Keratinocyte (primary cell): ENCODE results near the gene CREBL2. TPM values are rescaled to one million over a fixed set of nuclear protein-coding genes. Genes with fewer than 3 reads are reported as not detected.
"Not testable (repeated sequence)": the region's sequence is repeated elsewhere in the genome, so short reads cannot be mapped to it uniquely, and the experiment has no call there.

ENCODE experiments used
- DNase-seq: peaks from one replicate; pipeline ENCODE4 v3.0.0-alpha.2; 2011; ENCODE audit warnings: low read depth, missing footprints, low spot score
- FAIRE-seq: peaks from 2 replicates; lab custom pipeline; 2011; peaks lifted over from hg19 to GRCh38; lab: Jason Lieb, UNC
- H2AFZ ChIP-seq: 2 replicates; pipeline ENCODE4 v1.6.0; 2012; ENCODE audit warnings: low read length, control low read depth, inconsistent platforms; ENCODE audit not compliant: control insufficient read depth
- H3K27ac ChIP-seq: 2 replicates; pipeline ENCODE4 v1.5.1; 2011; ENCODE audit warnings: low read length; ENCODE audit not compliant: control insufficient read depth, insufficient read depth
- H3K27me3 ChIP-seq: 3 replicates; pipeline ENCODE4 v1.6.0; 2011; ENCODE audit warnings: low read length; ENCODE audit not compliant: control insufficient read depth, insufficient read depth; ENCODE audit errors: extremely low read depth
- H3K36me3 ChIP-seq, 2 experiments: 2 replicates in 1 of 2; 3 replicates in 1 of 2; pipeline ENCODE4 v1.5.1; 2011; ENCODE audit warnings: low read length in 2 of 2, mild to moderate bottlenecking in 1 of 2; ENCODE audit not compliant: control insufficient read depth in 2 of 2, insufficient read depth in 2 of 2; ENCODE audit errors: extremely low read depth in 1 of 2
- H3K4me1 ChIP-seq: 3 replicates; pipeline ENCODE4 v1.5.1; 2011; ENCODE audit warnings: low read length; ENCODE audit not compliant: control insufficient read depth, insufficient read depth; ENCODE audit errors: extremely low read depth
- H3K4me2 ChIP-seq: 3 replicates; pipeline ENCODE4 v1.6.0; 2011; ENCODE audit warnings: low read depth, low read length; ENCODE audit not compliant: control insufficient read depth, insufficient read depth; ENCODE audit errors: extremely low read depth
- H3K4me3 ChIP-seq, 3 experiments: fragments of 200-600 bp in 1 of 3; sonication (generic) in 1 of 3; 2 replicates in 2 of 3; 3 replicates in 1 of 3; pipeline ENCODE4 v1.5.1; 2011 to 2016; ENCODE audit warnings: low read length in 3 of 3, mild to moderate bottlenecking in 3 of 3, control low read depth in 2 of 3, inconsistent platforms in 1 of 3, low read depth in 1 of 3, mixed read lengths in 1 of 3, mixed run types in 1 of 3, moderate library complexity in 1 of 3; ENCODE audit not compliant: control insufficient read depth in 2 of 3, insufficient read depth in 2 of 3; ENCODE audit errors: extremely low read depth in 1 of 3
- H3K79me2 ChIP-seq: 2 replicates; pipeline ENCODE4 v1.6.0; 2012; ENCODE audit warnings: low read length; ENCODE audit not compliant: control insufficient read depth, insufficient read depth
- H3K9ac ChIP-seq: 3 replicates; pipeline ENCODE4 v1.6.0; 2011; ENCODE audit warnings: low read length; ENCODE audit not compliant: control insufficient read depth, insufficient read depth; ENCODE audit errors: extremely low read depth
- H3K9me1 ChIP-seq: 3 replicates; pipeline ENCODE4 v1.6.0; 2011; ENCODE audit warnings: low read length; ENCODE audit not compliant: control insufficient read depth, insufficient read depth; ENCODE audit errors: extremely low read depth
- H3K9me3 ChIP-seq: 2 replicates; pipeline ENCODE4 v1.5.1; 2012; ENCODE audit warnings: low read depth, low read length; ENCODE audit not compliant: control insufficient read depth
- H4K20me1 ChIP-seq: 3 replicates; pipeline ENCODE4 v1.6.0; 2011; ENCODE audit warnings: low read length; ENCODE audit not compliant: control insufficient read depth, insufficient read depth; ENCODE audit errors: extremely low read depth
- dilution Hi-C: fragments of 300-500 bp; cut with MboI; formaldehyde crosslinking; loops from one replicate; pipeline ENCODE4 v1.7.0; 2020; ENCODE audit warnings: low sequenced_read_pairs; ENCODE audit not compliant: extremely low pct_ligation_motif_present
- polyA plus RNA-seq, 5 experiments: library from polyadenylated mRNA; depleted of rRNA in 3 of 5; stranded (reverse) in 3 of 5; stranded (forward) in 1 of 5; unstranded in 1 of 5; fragments of >200 nt; gene quantifications; 1 replicate in 1 of 5; 2 replicates in 3 of 5; 3 replicates in 1 of 5; pipeline versions ENCODE4 v1.2.1 to v1.2.3, GENCODE V29; 2011 to 2012; ENCODE audit warnings: missing spikeins in 2 of 5, low read depth in 1 of 5, low replicate concordance in 1 of 5
- TF ChIP-seq, protein P1 (sequence below), 3 experiments: IDR thresholded peaks in 1 of 3; conservative IDR thresholded peaks in 1 of 3; optimal IDR thresholded peaks in 1 of 3; 2 replicates in 2 of 3; 3 replicates in 1 of 3; pipeline versions ENCODE3 to v1.5.1; 2011; ENCODE audit warnings: low read length in 3 of 3, mild to moderate bottlenecking in 3 of 3, moderate library complexity in 2 of 3, control low read depth in 1 of 3, inconsistent platforms in 1 of 3; ENCODE audit not compliant: insufficient read depth in 2 of 3; ENCODE audit errors: extremely low read depth in 1 of 3

CREBL2 gene
- polyA plus RNA-seq, 1 donor (not counting 4 experiments of a cell fraction or from before 2014, with no cell fraction given) = 15.8 TPM

- H3K4me1 ChIP-seq = peaks cover 26% of the 10 kb centered on the region
Observed at GRCh38 chr12:12587878-12588277, 23.8 kb upstream of the CREBL2 start.

DNA sequence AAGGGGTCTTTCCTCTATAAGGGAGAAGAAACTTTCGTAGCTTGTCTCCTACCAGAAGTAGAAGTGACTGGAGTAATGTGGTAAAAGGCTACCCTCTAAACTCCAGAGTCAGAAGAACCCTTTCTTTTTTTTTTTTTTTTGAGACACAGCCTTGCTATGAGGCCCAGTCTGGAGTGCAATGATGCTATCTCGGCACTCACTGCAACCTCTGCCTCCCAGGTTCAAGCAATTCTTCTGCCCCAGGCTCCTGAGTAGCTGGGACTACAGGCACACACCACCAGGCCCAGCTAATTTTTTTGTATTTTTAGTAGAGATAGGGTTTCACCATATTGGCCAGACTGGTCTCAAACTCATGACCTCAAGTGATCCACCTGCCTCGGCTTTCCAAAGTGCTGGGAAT lies 23.2 kb upstream of the CREBL2 start:
- DNase-seq, dilution Hi-C loops, H3K27ac ChIP-seq: not testable (repeated sequence)

More at GRCh38 chr12:12587878-12588277, 23.8 kb upstream of the CREBL2 start:
- no peaks in the 10 kb centered on the region for H3K27me3 ChIP-seq
- no peaks in the 10 kb centered on the region for H3K79me2 ChIP-seq
- no peak for FAIRE-seq
- DNase-seq = no peak
- no peak overlapping the region for H3K27ac ChIP-seq
- TF ChIP-seq, protein P1, sequence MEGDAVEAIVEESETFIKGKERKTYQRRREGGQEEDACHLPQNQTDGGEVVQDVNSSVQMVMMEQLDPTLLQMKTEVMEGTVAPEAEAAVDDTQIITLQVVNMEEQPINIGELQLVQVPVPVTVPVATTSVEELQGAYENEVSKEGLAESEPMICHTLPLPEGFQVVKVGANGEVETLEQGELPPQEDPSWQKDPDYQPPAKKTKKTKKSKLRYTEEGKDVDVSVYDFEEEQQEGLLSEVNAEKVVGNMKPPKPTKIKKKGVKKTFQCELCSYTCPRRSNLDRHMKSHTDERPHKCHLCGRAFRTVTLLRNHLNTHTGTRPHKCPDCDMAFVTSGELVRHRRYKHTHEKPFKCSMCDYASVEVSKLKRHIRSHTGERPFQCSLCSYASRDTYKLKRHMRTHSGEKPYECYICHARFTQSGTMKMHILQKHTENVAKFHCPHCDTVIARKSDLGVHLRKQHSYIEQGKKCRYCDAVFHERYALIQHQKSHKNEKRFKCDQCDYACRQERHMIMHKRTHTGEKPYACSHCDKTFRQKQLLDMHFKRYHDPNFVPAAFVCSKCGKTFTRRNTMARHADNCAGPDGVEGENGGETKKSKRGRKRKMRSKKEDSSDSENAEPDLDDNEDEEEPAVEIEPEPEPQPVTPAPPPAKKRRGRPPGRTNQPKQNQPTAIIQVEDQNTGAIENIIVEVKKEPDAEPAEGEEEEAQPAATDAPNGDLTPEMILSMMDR (optimal IDR thresholded peaks at IDR 0.05 in 1 of 3, IDR thresholded peaks at IDR 0.05 in 1 of 3, conservative IDR thresholded peaks at IDR 0.05 in 1 of 3; ENCODE audit: extremely low read depth in 1 of 3, insufficient read depth in 2 of 3, low read length in 3 of 3) = no peak
- dilution Hi-C loops = no loop called here
- H3K9me3 ChIP-seq = no peaks in the 10 kb centered on the region
- H2AFZ ChIP-seq = no peak overlapping the region
- no peaks in the 10 kb centered on the region for H3K9me1 ChIP-seq
- H3K36me3 ChIP-seq = no peaks in the 10 kb centered on the region
- H3K4me2 ChIP-seq = no peak overlapping the region
- H3K9ac ChIP-seq = no peak overlapping the region
- H3K4me3 ChIP-seq = no peak overlapping the region
- no peaks in the 10 kb centered on the region for H4K20me1 ChIP-seq

DNA sequence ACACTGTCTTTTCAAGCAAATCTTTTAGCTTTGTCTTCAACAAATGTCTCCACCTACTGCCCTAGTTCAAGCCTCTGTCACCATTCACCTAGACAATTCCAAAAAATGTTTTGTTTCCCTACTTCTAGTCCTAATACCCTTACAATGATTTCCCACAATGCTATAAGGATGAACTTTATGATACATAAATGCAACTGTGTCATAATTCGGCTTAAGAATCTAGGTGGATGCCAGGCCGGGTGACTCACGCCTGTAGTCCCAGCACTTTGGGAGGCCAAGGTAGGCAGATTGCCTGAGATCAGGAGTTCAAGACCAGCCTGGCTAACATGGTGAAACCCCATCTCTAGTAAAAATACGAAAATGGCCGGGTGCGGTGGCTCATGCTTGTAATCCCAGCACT lies 20.7 kb upstream of the CREBL2 start:
- Histone ChIP-seq H3K27me3 (no peaks in the 10 kb centered on the region), H3K36me3 (no peaks in the 10 kb centered on the region), H3K9me1 (no peaks in the 10 kb centered on the region), H3K4me3 (no peak overlapping the region), H3K27ac (no peak overlapping the region), H4K20me1 (no peaks in the 10 kb centered on the region), H3K4me1 (peaks cover 19% of the 10 kb centered on the region), H3K9ac (no peak overlapping the region), H3K4me2 (no peak overlapping the region), H3K79me2 (no peaks in the 10 kb centered on the region), H3K9me3 (no peaks in the 10 kb centered on the region), H2AFZ (no peak overlapping the region)
- TF ChIP-seq, protein P1 (optimal IDR thresholded peaks at IDR 0.05 in 1 of 3, IDR thresholded peaks at IDR 0.05 in 1 of 3, conservative IDR thresholded peaks at IDR 0.05 in 1 of 3; ENCODE audit: extremely low read depth in 1 of 3, insufficient read depth in 2 of 3, low read length in 3 of 3) = no peak
- dilution Hi-C loops = no loop called here
- no peak for FAIRE-seq
- no peak for DNase-seq

More for the DNA sequence above, 23.2 kb upstream of the CREBL2 start:
- H2AFZ ChIP-seq, H3K79me2 ChIP-seq, H3K4me3 ChIP-seq, H4K20me1 ChIP-seq, H3K9me1 ChIP-seq, FAIRE-seq, H3K4me2 ChIP-seq, H3K9me3 ChIP-seq, H3K36me3 ChIP-seq, H3K27me3 ChIP-seq, H3K9ac ChIP-seq: not testable (repeated sequence)
- H3K4me1 ChIP-seq = peaks cover 28% of the 10 kb centered on the region
